IPS-18a (cell line): ENCODE results near the gene PPP2R5C.
"Not testable (repeated sequence)": the region's sequence is repeated elsewhere in the genome, so short reads cannot be mapped to it uniquely, and the experiment has no call there.

ENCODE experiments used
- H3K27ac ChIP-seq: one replicate; pipeline ENCODE4 v1.5.1; 2013; ENCODE audit warnings: low read length
- H3K27me3 ChIP-seq: one replicate; pipeline ENCODE4 v1.6.1; 2013; ENCODE audit warnings: mild to moderate bottlenecking, low read length; ENCODE audit not compliant: control insufficient read depth, insufficient read depth
- H3K36me3 ChIP-seq: one replicate; pipeline ENCODE4 v1.6.1; 2013; ENCODE audit warnings: low read depth, low read length; ENCODE audit not compliant: control insufficient read depth
- H3K4me1 ChIP-seq: one replicate; pipeline ENCODE4 v1.6.1; 2013; ENCODE audit warnings: low read depth, low read length; ENCODE audit not compliant: control insufficient read depth
- H3K4me3 ChIP-seq: one replicate; pipeline ENCODE4 v1.5.1; 2013; ENCODE audit warnings: low read length
- H3K9ac ChIP-seq: one replicate; pipeline ENCODE4 v1.6.1; 2013; ENCODE audit warnings: mild to moderate bottlenecking, low read length, moderate library complexity
- H3K9me3 ChIP-seq: one replicate; pipeline ENCODE4 v1.6.1; 2013; ENCODE audit warnings: low read depth, low read length; ENCODE audit not compliant: control insufficient read depth

PPP2R5C gene

DNA sequence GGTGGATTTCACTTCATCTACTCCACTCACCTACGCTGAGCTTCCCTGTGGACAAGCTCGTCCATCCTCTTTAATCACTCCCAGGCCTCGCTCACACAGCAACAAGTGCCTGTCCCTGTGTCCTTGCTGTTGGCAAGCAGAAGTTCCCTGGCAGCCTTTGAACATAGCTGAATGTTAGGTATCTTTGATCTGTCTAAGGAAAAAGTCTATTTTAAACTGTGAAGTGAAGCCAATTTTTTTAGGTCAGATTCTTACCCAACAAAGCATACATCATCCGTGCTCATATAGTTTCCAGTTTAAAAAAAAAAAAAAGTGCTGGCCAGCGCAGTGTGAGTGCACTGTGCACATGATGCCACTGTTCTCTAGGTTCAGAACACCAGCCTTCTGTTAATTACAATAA is 36.3 kb downstream of the PPP2R5C start:
- H3K9me3 ChIP-seq, result no peaks in the 10 kb centered on the region
- no peaks in the 10 kb centered on the region for H3K4me1 ChIP-seq
- H3K27me3 ChIP-seq, result no peaks in the 10 kb centered on the region
- no peak overlapping the region for H3K9ac ChIP-seq
- no peak overlapping the region for H3K4me3 ChIP-seq
- H3K36me3 ChIP-seq, result no peaks in the 10 kb centered on the region
- H3K27ac ChIP-seq, result no peak overlapping the region

GRCh38 chr14:101804373-101804772 is 42.9 kb downstream of the PPP2R5C start:
- not testable (repeated sequence) for H3K9me3 ChIP-seq, H3K4me3 ChIP-seq, H3K4me1 ChIP-seq, H3K36me3 ChIP-seq, H3K9ac ChIP-seq, H3K27me3 ChIP-seq, H3K27ac ChIP-seq

- H3K9me3 ChIP-seq, H3K4me3 ChIP-seq: not testable (repeated sequence)
- H3K4me1 ChIP-seq, result peaks cover 11% of the 10 kb centered on the region
Observed at GRCh38 chr14:101806252-101806651, 44.7 kb downstream of the PPP2R5C start.

GRCh38 chr14:101808020-101808641 is 46.6 kb downstream of the PPP2R5C start:
- H3K9me3 ChIP-seq, result no peaks in the 10 kb centered on the region
- no peaks in the 10 kb centered on the region for H3K27me3 ChIP-seq
- no peak overlapping the region for H3K27ac ChIP-seq
- H3K9ac ChIP-seq, result no peak overlapping the region
- H3K36me3 ChIP-seq, result no peaks in the 10 kb centered on the region
- H3K4me1 ChIP-seq, result peaks cover 11% of the 10 kb centered on the region
- no peak overlapping the region for H3K4me3 ChIP-seq

More at GRCh38 chr14:101806252-101806651, 44.7 kb downstream of the PPP2R5C start:
- H3K9ac ChIP-seq, H3K27me3 ChIP-seq, H3K36me3 ChIP-seq, H3K27ac ChIP-seq: not testable (repeated sequence)

GRCh38 chr14:101808894-101809670 is 47.6 kb downstream of the PPP2R5C start:
- no peaks in the 10 kb centered on the region for H3K9me3 ChIP-seq
- peak overlapping the region; percentile 95 for H3K9ac ChIP-seq
- H3K36me3 ChIP-seq, result no peaks in the 10 kb centered on the region
- H3K27me3 ChIP-seq, result no peaks in the 10 kb centered on the region
- H3K4me3 ChIP-seq, result peak overlapping the region; percentile 91
- H3K27ac ChIP-seq, result peak overlapping the region; percentile 95
- H3K4me1 ChIP-seq, result peaks cover 11% of the 10 kb centered on the region

GRCh38 chr14:101809671-101810514 is 48.4 kb downstream of the PPP2R5C start:
- no peaks in the 10 kb centered on the region for H3K9me3 ChIP-seq
- no peaks in the 10 kb centered on the region for H3K27me3 ChIP-seq
- H3K27ac ChIP-seq, result peak overlapping the region; percentile 95
- H3K36me3 ChIP-seq, result no peaks in the 10 kb centered on the region
- H3K4me3 ChIP-seq, result peak overlapping the region; percentile 91
- peaks cover 11% of the 10 kb centered on the region for H3K4me1 ChIP-seq
- peak overlapping the region; percentile 95 for H3K9ac ChIP-seq

GRCh38 chr14:101810897-101811621 is 49.5 kb downstream of the PPP2R5C start:
- Histone ChIP-seq H3K36me3 (no peaks in the 10 kb centered on the region), H3K9ac (peak overlapping the region; percentile 95), H3K9me3 (no peaks in the 10 kb centered on the region), H3K27ac (no peak overlapping the region), H3K27me3 (no peaks in the 10 kb centered on the region), H3K4me3 (peak overlapping the region; percentile 91), H3K4me1 (peaks cover 11% of the 10 kb centered on the region)

GRCh38 chr14:101812071-101812470 is 50.6 kb downstream of the PPP2R5C start:
- H3K9me3 ChIP-seq, result no peaks in the 10 kb centered on the region
- peaks cover 11% of the 10 kb centered on the region for H3K4me1 ChIP-seq
- no peak overlapping the region for H3K9ac ChIP-seq
- no peaks in the 10 kb centered on the region for H3K27me3 ChIP-seq
- H3K27ac ChIP-seq, result no peak overlapping the region
- H3K36me3 ChIP-seq, result no peaks in the 10 kb centered on the region
- H3K4me3 ChIP-seq, result no peak overlapping the region

DNA sequence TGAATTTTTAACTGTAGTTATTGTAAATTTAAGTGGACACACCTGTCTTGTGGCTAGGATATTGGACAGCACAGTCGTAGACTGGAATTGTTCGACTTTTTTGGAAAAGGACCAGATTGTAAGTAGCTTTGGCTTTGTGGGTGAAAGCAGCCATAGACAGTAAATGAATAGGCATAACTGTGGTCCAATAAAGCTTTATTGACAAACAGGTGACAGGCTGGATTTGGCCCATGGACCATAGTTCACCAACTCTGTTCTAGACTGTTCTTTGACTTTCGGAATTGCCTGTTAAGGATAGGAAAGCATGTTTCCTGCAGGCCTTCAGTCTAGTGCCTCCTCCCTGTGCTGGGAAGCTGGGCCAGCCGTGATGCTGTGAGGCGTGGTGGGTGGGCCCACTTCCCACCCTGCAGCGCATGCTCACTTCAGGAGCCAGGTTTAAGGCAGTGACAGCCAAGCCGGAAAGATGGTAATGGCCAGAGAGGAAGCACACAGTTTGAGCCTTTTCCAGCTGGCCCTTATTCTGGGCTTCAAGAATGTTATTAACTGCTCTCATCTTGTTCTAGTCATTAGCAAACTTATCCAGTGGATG is 51.8 kb downstream of the PPP2R5C start:
- H3K27ac ChIP-seq, result no peak overlapping the region

GRCh38 chr14:101813833-101814232 is 52.3 kb downstream of the PPP2R5C start:
- Histone ChIP-seq H3K4me1 (peaks cover 4% of the 10 kb centered on the region), H3K9me3 (no peaks in the 10 kb centered on the region), H3K36me3 (no peaks in the 10 kb centered on the region), H3K9ac (no peak overlapping the region), H3K27me3 (no peaks in the 10 kb centered on the region), H3K4me3 (no peak overlapping the region), H3K27ac (no peak overlapping the region)

More for the DNA sequence above, 51.8 kb downstream of the PPP2R5C start:
- Histone ChIP-seq H3K4me3 (no peak overlapping the region), H3K36me3 (no peaks in the 10 kb centered on the region), H3K9ac (no peak overlapping the region), H3K4me1 (peaks cover 5% of the 10 kb centered on the region), H3K9me3 (no peaks in the 10 kb centered on the region), H3K27me3 (no peaks in the 10 kb centered on the region)

DNA sequence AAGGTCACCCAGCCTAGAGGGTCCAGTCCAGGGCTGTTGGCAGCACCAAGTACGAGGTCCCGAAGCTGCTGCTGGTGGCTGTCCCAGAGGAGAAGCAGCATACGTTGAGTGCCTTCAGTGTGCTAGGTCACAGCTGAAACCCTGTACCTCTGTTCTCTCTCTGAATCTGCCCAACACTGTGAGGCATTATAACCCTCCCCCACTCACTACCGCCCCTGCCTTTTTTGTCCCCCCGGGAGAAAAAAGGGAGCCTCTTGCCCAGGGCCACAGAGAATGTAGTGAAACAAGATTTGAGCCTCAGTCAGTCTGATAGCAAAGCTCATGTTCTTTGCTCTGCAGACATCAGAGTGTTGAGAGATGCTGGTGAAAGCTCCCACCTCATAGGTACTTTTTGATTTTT is 53.4 kb downstream of the PPP2R5C start:
- Histone ChIP-seq H3K27me3 (no peaks in the 10 kb centered on the region), H3K9me3 (no peaks in the 10 kb centered on the region), H3K36me3 (no peaks in the 10 kb centered on the region), H3K4me3 (no peak overlapping the region), H3K27ac (no peak overlapping the region), H3K4me1 (peaks cover 4% of the 10 kb centered on the region), H3K9ac (no peak overlapping the region)
